ENCODE measurements around the gene BORCS8. TPM values are rescaled to one million over a fixed set of nuclear protein-coding genes. Genes with fewer than 3 reads are reported as not detected.

Gene BORCS8
- total and polyA plus RNA-seq, 2 experiments from 2014 or later: 9.7 to 23.1 TPM

GRCh38 chr19:19171821-19172532 lies 20.0 kb downstream of the BORCS8 start:
- no peak overlapping the region for H3K4me2 ChIP-seq (ENCODE audit: unreplicated experiment)
- TF ChIP-seq EZH2phosphoT487 (IDR thresholded peaks at IDR 0.05; ENCODE audit: insufficient read depth, low read depth) (no peak), EZH2 (IDR thresholded peaks at IDR 0.05; ENCODE audit: insufficient read depth, poor library complexity, severe bottlenecking) (no peak)
- H3K9me3 ChIP-seq (ENCODE audit: low read depth): no peaks in the 10 kb centered on the region
- peak; percentile 37 for DNase-seq
- H3K4me1 ChIP-seq (ENCODE audit: insufficient read depth): no peaks in the 10 kb centered on the region
- H3K27me3 ChIP-seq (replicated peaks; ENCODE audit: insufficient read depth): no peaks in the 10 kb centered on the region
- no peaks in the 10 kb centered on the region for H3K9me2 ChIP-seq (ENCODE audit: insufficient read depth)
- H3K79me2 ChIP-seq (ENCODE audit: insufficient read depth): no peaks in the 10 kb centered on the region
- H4K20me1 ChIP-seq (ENCODE audit: insufficient read depth): no peaks in the 10 kb centered on the region
- no peaks in the 10 kb centered on the region for H3F3A ChIP-seq (ENCODE audit: insufficient read depth)
- H2AFZ ChIP-seq: no peak overlapping the region
- no peak overlapping the region for H3K27ac ChIP-seq
- WGBS, 2 experiments (ENCODE audit: low coverage in 1 of 2, low lambda C conversion rate in 2 of 2, missing lambda C conversion rate in 2 of 2): 73% methylated on average over 7 to 8 of the region's 8 CpGs
- H3K36me3 ChIP-seq (ENCODE audit: low read depth): no peaks in the 10 kb centered on the region
- 0 out of 2 replicates have a peak overlapping the region, but pooled peaks have one; percentile 21 for H3K9ac ChIP-seq
- H3K4me3 ChIP-seq: no peak overlapping the region
- in situ Hi-C loops (cut with MboI): no loop called here

GRCh38 chr19:19170873-19171672 lies 20.9 kb downstream of the BORCS8 start:
- no peak for DNase-seq
- Histone ChIP-seq H3K36me3 (ENCODE audit: low read depth) (no peaks in the 10 kb centered on the region), H3K4me2 (ENCODE audit: unreplicated experiment) (no peak overlapping the region), H3K9ac (no peak overlapping the region), H4K20me1 (ENCODE audit: insufficient read depth) (no peaks in the 10 kb centered on the region), H3F3A (ENCODE audit: insufficient read depth) (no peaks in the 10 kb centered on the region), H3K27me3 (replicated peaks; ENCODE audit: insufficient read depth) (no peaks in the 10 kb centered on the region), H3K79me2 (ENCODE audit: insufficient read depth) (no peaks in the 10 kb centered on the region), H3K27ac (no peak overlapping the region), H3K9me3 (ENCODE audit: low read depth) (no peaks in the 10 kb centered on the region), H3K4me1 (ENCODE audit: insufficient read depth) (no peaks in the 10 kb centered on the region), H3K4me3 (no peak overlapping the region), H3K9me2 (ENCODE audit: insufficient read depth) (no peaks in the 10 kb centered on the region), H2AFZ (no peak overlapping the region)
- in situ Hi-C loops (cut with MboI): no loop called here
- whole genome bisulfite sequencing, 2 experiments (ENCODE audit: low coverage in 1 of 2, low lambda C conversion rate in 2 of 2, missing lambda C conversion rate in 2 of 2): 77 to 82% methylated on average over 6 of the region's 6 CpGs
- no peak for TF ChIP-seq EZH2phosphoT487 (IDR thresholded peaks at IDR 0.05; ENCODE audit: insufficient read depth, low read depth)
- no peak for TF ChIP-seq EZH2 (IDR thresholded peaks at IDR 0.05; ENCODE audit: insufficient read depth, poor library complexity, severe bottlenecking)

DNA sequence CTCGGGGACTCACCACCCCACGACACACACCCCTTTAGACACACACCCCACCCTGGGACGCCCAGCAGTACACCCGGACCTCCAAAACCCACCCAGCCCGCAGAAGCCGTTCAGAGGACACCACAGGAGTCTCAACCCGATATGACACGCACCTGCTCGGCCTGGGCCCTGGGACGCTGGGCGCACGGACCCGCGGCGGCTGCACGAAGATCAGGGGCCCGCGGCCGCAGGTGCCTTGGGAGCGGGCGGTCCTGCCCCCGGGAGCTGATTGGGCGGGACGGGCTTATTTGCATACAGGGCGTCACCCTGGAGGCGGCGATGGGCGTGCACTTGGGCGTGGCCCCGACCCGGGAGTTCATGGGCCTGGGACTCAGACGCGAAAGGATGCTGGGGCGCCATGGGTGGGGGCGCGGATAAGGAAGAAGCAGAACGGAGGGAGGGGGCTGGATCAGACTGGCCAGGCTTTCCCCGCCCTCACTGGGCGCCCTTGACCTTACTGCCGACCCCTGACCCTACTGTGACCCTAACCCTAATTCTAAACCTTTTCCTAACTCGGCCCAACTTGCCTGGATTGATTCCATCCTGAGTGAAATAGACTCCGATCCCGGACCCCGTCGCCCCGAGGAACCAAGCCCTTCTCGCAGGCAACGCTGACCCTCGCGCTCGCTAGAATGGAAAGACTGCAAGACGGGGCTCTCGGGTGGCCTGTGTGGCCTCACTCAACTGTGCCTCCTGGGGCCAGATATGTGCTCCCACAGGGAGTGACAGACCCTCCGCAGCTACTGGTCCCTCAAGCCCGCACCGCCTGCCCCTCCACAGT lies 21.7 kb downstream of the BORCS8 start, which contains the start of gene MEF2B:
TSS of gene MEF2B (minus strand) at position 211 of the 820 bp plus-strand sequence. CDS start 19,528 bp downstream, outside the sequence.
- no peak within 1 kb of the TSS for H2AFZ ChIP-seq
- DNase-seq: peak; percentile 73
- in situ Hi-C loops (cut with MboI): no loop called here
- H3K9ac ChIP-seq: no peak within 1 kb of the TSS
- no peaks in the 10 kb centered on the region for H3K36me3 ChIP-seq (ENCODE audit: low read depth)
- no peaks in the 10 kb centered on the region for H3K9me3 ChIP-seq (ENCODE audit: low read depth)
- no peaks in the 10 kb centered on the region for H3K9me2 ChIP-seq (ENCODE audit: insufficient read depth)
- H3F3A ChIP-seq (ENCODE audit: insufficient read depth): no peaks in the 10 kb centered on the region
- no peaks in the 10 kb centered on the region for H4K20me1 ChIP-seq (ENCODE audit: insufficient read depth)
- no peaks in the 10 kb centered on the region for H3K27me3 ChIP-seq (replicated peaks; ENCODE audit: insufficient read depth)
- H3K4me3 ChIP-seq: no peak within 1 kb of the TSS
- no peak for TF ChIP-seq EZH2phosphoT487 (IDR thresholded peaks at IDR 0.05; ENCODE audit: insufficient read depth, low read depth)
- TF ChIP-seq EZH2 (IDR thresholded peaks at IDR 0.05; ENCODE audit: insufficient read depth, poor library complexity, severe bottlenecking): no peak
- H3K4me2 ChIP-seq (ENCODE audit: unreplicated experiment): no peak within 1 kb of the TSS
- no peaks in the 10 kb centered on the region for H3K79me2 ChIP-seq (ENCODE audit: insufficient read depth)
- H3K27ac ChIP-seq: no peak within 1 kb of the TSS
- H3K4me1 ChIP-seq (ENCODE audit: insufficient read depth): no peaks in the 10 kb centered on the region
- 26 to 32% methylated on average over 56 of the region's 56 CpGs for WGBS, 2 experiments (ENCODE audit: low coverage in 1 of 2, low lambda C conversion rate in 2 of 2, missing lambda C conversion rate in 2 of 2)

All from GM23248 (cell line).